NCI-H2227 (cell line): ENCODE results near the gene IARS2.
"Not testable (repeated sequence)": the region's sequence is repeated elsewhere in the genome, so short reads cannot be mapped to it uniquely, and the experiment has no call there.

Source experiments
- DNase-seq: peaks from one replicate; lab custom pipeline; 2025; ENCODE audit not compliant: unreplicated experiment; lab: John Stamatoyannopoulos, UW

Gene IARS2

DNA sequence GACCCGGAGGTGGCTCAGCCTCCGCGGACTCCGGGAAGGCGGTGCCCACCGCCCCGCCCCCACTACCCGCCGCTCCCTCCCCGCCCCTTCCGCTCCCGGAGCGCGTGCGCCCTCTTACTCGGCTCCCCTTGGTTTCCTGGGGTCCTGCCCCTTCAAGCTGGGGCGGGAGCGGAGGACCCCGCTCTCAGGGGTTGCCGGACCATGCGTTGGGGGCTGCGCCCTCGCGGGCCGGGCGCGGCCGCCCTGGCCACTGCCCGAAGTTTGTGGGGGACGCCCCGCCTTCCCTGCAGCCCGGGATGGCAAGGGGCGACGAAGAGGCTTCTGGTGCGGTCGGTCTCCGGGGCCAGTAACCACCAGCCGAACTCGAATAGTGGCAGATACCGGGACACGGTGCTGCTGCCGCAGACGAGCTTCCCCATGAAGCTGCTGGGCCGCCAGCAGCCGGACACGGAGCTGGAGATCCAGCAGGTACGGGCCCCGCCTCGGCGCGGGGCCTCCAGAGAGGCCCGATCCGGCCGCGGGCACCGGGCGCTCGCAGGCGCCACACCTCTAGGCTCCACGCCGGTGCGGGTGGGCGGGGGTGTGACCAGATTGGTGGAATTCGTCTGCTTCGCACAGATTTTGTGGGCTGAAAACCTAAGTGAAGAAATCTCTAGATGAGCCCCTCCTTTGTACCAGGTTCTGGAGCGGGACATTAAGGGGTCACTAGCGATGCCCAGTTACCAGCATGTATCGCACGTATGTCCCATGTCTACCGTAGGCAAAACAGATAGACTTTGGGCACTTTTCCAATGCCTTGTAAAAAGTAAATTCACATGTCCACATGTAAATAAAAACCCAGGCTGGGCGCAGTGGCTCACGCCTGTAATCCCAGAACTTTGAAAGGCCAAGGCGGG, at the start of gene IARS2:
IARS2 (plus strand) TSS at position 117 of the 896 bp plus-strand sequence; CDS start at position 202, 85 bp downstream.
- DNase-seq: peak; percentile 93

DNA sequence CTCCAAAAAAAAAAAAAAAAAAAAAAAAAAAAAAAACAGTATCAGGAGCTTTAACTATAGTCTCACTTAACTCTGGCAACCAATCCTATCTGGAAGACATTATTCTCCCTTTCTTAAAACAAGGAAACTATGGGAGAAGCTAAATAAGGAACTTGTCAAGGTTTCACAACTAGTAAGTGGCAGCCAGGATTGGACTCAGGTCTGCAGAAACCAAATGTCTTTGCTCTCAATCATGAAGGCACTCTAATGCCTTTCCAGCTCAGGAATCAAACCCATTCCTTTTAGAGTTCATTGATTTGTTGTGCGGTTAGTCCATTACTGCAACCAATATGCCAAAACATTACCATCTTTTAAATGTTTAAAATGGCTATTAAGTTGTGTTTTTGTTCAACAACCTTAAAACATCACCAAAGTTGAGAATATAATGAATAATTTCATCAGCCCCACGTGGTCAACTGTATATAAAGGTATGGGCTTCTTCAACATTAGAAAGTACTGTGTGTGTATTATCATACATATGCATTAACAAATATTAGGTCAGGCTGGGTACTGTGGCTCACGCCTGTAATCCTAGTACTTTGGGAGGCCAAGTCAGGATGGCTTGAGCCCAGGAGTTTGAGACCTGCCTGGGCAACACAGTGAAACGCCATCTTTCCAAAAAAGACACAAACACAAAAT, 49.1 kb upstream of the IARS2 start:
- no peak for DNase-seq

DNA sequence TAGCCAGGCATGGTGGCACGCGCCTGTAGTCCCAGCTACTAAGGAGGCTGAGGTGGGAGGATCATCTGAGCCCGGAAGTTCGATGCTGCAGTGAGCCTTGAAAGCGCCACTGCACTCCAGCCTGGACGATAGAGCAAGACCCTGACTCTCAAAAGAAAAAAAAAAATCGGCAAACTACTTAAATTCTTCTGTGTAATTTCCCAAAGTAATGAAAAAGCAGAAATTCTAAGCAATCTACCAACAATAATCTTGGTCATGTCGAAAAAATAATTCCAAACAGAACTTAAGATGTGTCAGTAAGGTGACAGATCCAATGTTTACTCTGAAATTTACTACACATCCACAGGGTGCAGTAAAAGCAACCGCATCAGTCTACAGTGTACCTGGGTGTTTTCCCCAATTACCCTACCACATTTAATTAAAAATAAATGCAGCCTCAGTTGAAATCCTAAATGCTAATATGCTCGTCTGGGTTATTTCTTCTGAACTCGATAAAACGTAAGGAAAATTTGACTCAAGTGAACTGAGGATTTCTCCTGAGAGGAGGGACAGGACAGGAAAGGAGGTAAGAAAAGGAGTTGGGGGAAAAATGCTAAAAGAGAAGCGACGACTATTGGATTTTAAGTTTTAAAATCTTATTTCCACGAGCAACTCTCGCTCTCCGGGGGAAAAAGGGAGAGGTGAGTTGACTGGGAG, 48.4 kb upstream of the IARS2 start:
- DNase-seq: peak; percentile 20

DNA sequence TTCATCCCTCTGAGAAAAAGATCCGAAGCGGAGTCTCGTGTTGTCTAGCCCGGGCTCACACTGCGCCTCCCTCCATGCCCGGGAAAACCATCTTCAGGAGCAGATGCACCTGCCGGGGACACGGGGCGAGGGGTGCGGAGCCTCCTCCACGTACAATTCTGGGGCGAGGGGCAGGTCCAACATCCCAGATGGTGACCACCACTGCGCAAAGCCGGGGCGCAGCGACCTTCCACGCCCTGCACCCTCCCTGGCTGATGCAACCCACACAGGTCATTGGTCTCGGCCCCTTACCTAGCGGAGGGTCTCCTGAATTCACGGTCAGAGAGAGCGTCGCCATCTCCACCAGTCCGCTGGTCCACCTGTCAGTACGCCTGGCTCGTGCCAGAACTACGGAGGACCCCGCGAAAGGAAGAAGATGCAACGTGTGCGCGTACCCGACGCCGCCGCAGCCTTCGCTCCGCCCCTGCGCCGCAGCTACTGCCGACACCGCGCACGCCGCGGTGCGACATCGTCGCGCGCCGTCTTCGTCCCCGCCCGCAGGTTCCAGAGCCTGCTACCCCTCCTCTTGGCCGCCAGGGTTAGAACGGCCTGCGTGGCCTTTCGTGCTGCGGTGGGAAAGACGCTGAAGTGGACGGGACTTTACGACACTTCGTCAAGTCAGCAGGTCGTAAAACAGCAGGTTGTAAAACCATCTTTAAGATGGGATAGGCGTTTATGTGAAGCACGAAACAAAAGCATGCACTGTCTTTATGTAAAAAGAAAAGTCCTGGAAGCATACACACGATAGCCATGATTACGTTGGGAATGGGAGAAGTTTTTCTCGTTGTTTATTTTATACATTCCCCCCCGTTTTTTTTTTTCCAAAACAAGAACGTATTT, 47.6 kb upstream of the IARS2 start, which contains the start of gene EPRS1:
EPRS1 (minus strand) TSS at position 454 of the 879 bp plus-strand sequence; CDS start at position 337, 117 bp downstream.
- peak; percentile 99 for DNase-seq

DNA sequence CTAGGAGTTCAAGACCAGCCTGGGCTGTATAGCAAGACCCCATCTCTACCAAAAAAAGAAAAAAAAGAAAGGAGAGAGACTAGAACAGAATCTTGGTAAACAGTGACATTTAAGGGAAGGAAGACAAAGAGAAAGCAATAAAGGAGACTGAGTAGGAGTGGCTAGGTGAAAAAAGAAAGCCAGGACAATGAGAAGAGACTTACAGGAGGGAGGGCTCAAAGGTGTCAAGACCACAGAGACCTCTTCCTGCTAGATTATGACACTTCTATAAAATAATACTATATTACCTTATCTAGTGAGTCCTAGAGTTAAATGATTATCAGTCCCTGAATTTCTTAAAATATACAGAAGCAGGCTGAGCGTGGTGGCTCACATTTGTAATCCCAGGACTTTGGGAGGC, 37.6 kb upstream of the IARS2 start:
- no peak for DNase-seq

DNA sequence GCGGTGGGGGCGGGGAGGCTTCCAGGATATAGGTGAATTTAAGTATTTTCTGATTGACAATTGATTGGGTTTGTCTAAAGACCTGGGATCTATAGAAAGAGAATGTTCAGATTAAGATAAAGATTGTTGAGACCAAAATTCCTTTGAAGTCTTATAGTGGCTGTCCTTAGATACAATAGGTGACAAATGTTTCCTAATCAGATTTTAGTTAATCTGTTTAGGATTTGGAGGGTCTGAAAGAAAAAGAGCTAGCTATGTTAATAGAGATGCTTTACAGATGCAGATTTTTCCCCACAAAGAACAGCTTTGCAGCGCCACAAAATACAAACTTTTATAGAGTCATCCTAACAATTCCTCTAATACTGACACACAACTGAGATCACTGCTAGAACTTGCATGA, 33.1 kb upstream of the IARS2 start:
- no peak for DNase-seq

DNA sequence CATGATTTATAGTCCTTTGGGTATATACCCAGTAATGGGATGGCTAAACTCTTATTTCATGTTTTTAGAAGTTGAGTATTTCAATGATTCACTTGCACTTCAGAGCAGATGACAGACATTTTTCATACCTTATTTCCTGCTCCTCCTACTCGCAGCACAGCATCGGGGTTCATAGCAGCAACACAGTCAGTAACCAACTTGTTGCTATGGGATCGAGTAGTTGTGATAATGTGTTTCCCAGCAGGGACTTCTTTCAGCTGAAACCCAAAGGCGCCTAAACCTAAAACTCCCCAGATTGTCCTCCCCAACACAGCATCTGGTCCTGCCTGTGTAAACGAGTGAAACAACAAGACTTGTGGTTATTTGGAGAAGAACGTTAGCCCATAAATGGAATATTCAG, 31.3 kb upstream of the IARS2 start:
- DNase-seq: no peak

DNA sequence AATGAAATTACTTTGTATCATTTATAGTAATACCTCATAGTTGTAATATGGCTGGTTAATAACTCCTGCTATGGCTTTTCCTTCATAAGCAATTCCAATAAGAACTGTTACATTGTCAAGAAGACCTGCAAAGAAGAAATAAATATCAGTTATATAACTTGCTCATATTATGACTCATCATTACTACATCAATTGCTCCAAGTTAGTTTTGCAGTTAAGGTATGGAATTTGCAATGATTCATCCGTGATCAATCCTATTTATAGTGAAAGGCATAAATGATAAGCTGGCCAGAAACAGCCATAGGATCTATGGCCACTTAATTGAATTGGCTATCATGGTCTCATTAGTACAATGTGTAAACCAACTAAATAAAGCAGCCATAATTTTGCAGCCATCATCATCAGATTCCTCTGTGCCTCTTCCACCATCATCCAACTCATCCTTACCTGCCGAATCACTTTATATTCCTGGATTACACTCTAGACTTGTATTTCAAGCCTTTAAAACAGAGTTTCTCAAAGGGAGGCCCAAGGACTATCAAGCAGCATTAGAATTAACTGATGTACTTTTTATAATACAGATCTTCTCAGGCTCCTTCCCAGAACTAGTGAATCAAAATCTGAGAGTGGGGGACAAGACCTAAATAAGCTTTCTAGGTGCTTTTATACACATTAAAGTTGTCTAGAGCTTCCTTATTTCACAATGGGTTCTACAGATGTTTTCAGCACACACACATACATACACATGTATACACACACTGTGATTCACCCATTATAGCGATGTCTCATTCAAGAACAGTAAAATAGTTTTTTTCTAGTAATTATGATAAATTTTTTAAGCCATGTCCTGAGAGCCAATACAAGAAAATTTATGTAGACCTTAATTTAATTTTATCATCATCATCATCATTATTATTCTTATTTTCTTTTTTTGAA, 26.4 kb upstream of the IARS2 start:
- DNase-seq: no peak

DNA sequence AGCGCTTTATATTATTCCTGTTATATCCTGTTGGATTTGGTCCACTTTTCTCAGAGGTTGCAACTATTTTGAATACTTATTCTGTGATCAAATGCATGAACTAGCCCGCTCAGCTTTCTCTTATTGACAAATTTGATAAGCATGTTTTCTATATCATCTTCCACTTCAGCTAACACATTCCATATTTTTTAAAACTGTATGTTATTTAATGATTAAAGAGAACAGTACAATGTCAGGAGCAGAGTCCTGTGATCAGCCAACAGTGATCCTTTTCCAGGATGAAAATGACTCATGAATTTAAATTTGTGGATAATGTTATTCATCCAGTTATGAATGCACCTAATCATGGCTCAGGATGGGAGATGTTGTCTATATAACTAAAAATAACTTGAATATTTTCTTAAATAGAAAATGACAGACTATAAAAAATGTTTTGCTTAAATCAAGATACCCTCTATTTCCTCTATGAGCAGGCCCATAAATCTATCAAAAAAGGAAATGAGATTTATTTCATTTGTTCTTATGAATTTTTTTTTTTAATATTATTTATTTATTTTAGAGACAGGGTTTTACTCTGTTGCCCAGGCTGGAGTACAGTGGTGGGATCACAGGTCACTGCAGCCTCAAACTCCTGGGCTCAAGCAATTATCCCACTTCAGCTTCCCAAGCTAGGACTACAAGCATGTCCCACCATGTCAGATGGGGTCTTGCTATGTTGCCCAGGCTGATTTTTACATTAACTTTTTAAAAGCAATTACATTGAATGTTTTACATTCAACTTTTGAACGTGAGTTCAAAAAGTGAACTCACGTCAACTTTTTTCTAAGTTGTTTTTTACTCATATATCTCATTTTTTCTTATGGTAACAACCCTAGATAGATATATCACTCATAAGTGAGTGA, 16.8 kb upstream of the IARS2 start:
- DNase-seq: no peak

DNA sequence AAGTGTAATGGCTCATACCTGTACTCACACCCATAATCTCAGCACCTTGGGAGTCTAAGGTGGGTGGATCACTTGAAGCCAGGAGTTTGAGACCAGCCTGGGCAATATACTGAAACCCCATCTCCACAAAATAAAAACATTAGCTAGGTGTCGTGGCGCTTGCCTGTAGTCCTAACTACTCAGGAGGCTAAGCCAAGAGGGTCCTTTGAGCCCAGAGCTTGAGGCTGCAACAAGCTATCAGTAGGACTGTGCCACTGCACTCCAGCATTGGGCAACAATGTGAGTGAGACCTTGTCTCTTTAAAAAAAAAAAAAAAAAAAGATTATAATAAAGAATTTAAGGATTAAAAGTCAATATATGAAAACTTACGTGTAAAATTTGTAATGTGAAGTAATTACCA, 16.0 kb upstream of the IARS2 start:
- DNase-seq: no peak

DNA sequence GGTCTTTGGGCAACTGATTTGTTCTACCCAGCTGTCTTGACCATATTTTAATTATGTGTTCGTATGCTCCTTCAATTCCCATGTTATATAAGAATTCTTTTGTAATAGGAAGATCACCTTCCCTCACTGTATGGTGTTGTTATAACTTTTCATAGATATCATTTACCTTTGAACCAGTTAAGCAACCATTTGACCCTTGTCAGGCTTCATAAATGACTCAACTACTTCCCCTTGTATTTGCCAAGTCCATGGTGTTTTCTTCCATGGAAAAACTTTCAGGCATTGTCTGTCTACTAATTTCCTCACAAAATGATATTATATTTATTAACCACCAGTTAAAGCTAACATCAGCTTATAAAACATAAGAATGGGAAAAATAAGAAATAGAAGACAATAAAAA, 9.5 kb upstream of the IARS2 start:
- DNase-seq: no peak

DNA sequence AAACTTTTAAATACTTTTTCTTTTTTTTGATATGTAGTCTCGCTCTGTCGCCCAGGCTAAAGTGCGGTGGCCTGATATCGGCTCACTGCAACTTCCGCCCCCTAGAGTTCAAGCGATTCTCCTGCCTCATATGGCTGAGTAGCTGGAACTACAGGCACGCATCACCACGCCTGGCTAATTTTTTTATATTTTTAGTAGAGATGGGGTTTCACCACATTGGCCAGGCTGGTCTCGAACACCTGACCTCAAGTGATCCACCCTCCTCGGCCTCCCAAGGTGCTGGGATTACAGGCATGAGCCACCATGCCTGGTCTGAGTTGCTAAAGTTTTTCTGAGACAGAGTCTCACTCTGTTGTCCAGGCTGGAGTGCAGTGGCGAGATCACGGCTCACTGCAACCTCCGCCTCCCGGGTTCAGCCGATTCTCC, 7.7 kb upstream of the IARS2 start:
- DNase-seq: not testable (repeated sequence)

DNA sequence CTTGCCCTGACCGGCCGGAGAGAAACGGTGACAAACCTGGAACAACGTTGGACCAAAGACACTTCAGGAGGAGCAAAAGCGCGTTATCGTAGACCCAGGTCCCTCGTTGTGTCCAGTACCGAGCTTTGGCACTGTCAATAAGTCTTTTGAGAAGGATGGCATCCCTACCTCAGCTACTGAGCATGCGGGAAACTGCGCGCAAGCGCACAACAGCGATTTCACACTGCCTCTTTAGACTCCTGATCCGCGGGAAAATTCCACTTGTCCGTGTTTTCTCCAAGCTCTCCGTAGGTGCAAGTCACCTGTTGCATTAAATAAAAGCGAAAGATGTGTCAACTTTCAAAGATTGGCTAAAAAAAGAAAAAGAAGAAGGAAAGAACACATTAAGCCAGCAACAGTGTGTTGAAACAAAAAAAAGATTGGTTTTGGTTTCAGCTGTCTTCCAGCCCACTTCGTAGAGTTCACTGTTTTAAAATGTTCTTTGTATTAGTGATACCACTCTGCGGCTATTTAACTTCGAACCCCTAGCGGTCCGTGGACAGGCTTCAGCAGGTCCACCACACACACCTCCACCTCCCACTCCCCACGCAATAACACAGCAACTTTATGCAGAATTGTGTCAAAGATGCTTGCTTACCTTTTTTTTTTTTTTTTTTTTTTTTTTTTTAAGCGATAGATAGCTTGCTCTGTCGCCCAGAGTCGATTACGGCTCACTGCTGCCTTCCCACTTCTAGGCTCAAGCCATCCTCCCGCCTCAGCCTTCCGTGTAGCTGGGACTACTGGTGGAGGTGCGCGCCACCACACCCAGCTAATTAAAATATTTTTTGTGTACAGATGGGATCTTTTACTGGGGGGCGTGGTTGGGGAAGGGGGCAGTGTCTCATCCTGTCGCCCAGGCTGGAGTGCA, 4.0 kb upstream of the IARS2 start, which contains the start of gene BPNT1:
BPNT1 (minus strand) TSS at position 139 of the 907 bp plus-strand sequence. CDS start 9,942 bp downstream, outside the sequence.
- peak; percentile 97 for DNase-seq

DNA sequence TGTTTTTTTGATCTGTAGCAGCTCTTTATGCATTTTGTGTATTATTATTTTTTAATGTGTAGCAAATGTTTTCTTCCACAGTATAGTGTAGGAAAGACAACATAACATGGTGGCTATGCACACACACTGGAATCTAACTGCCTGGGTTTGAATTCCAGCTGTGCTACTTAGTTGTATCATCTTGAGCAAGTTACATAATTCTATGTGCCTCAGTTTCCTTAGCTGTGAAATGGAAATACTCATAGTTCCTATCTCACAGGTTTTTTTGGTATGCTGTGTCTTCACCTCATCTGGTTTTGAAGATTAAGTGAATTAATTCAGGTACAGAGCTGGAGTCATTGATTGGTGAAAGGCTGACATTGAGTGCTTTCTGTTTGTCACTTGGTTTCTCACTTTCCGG, 1.2 kb upstream of the IARS2 start:
- DNase-seq: no peak

DNA sequence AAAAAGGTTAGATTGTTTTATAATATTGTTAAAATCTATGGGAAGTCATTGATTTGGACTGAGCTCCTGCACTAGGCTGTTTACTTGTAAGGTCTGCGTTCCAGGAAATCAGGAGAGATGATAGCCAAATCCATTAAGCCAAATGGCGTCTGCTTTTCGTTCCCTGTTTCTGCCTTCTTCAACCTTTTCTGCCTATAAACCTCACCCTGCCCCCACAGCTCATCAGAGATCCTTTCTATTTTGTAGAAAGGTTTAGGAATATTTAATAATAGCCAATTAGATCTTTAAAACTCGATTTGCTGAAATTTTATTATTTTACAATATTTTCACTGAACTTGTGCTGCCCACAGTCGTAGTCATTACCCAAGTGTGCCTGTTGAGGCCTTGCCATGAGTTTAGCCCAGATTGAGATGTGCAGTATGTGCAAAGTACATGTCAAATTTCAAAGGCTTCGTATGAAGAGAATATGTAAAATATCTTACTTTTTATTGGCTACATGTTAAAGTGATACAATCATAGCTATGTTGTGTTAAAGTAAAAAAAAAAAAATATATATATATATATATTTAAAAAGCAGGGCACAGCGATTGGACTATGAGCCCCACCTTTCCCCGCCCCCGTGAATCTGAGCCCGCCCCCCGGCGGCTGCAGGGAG, 444 bp upstream of the IARS2 start:
- no peak for DNase-seq

DNA sequence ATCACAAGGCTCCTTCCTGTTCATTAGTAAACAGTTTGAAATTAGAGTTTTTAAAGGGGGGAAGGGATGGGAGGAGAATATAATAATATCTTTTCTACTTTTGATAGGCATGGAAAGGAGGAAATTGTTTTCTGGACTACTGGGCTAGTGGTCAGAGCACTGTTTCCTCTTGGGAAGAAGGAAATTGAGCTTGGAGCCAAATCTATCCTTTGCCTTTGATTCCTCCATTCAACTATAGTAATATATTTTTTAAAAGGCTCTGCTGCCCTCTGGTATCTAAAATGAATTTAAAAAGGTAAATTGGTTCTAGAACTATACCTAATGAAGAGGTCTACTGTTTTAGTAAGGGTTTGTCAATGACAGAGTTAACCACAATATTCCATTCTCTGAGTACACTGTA, 5.9 kb downstream of the IARS2 start:
- DNase-seq: no peak

DNA sequence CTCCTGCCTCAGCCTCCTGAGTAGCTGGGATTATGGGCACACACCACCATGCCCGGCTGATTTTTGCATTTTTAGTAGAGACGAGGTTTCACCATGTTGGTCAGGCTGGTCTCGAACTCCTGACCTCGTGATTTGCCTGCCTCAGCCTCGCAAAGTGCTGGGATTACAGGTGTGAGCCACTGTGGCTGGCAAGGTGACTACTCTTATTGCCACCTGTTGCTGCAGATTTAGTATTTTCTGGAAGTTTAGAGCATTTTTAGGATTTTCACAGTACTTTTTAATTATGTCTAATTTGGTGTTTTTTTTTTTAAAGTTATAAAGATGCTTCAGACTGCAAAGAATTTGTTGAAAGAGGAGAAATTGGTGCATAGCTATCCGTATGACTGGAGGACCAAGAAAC, 16.5 kb downstream of the IARS2 start:
- not testable (repeated sequence) for DNase-seq
